GM21367 (cell line): ENCODE results near the gene REC8.

Experiments used
- ATAC-seq: cut with Tn5 transposase; IDR thresholded peaks from one replicate; pipeline ENCODE4 v1.9.1; 2021; ENCODE audit not compliant: unreplicated experiment

The REC8 gene

DNA sequence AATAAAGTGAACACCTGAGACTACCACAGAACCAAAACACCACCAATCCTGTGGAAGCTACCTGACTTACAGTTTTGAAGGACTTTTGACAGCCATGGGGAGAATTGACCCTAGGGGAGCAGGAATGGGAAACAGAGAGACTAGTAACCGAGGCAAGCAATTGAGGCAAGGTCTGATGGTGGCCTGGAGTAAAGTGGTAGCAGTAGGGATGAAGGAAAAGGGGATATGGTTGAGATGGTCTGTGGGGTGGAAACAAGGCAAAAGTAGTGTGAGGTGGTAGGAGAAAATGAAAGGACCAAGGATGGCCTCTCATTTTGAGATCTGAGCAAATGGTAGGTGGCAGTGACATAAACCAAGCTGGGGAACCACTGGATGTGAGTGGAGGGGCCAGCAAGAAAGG lies 15.0 kb upstream of the REC8 start:
- ATAC-seq: no peak

GRCh38 chr14:24157331-24157730 lies 14.5 kb upstream of the REC8 start:
- ATAC-seq: no peak

DNA sequence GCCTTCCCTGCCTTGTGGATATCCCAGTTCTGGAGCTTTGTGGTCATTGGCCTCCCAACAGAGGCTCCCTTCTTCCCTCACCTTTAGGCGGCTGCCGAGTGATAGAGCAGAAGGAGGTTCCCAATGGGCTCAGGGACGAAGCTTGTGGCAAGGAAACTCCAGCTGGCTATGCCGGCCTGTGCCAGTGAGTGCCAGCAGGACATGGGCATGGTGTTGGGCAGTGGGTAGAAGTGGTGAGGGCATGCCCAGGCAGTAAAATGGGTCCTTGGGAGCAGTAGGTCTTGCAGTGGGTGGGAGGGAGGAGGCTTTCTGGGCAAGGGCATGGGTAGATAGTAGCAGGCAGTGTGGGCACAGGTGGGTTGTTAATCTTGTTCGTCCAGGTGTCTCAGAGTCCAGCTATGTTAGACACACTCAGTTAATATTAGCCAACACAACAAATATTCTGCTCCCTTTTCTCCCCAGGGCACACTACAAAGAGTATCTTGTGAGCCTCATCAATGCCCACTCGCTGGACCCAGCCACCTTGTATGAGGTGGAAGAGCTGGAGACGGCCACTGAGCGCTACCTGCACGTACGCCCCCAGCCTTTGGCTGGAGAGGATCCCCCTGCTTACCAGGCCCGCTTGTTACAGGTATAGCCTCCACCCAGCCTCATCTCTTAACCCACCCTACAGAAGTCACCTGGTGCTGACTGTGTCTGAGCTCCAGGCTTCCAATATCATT lies 11.9 kb upstream of the REC8 start:
- ATAC-seq: no peak

DNA sequence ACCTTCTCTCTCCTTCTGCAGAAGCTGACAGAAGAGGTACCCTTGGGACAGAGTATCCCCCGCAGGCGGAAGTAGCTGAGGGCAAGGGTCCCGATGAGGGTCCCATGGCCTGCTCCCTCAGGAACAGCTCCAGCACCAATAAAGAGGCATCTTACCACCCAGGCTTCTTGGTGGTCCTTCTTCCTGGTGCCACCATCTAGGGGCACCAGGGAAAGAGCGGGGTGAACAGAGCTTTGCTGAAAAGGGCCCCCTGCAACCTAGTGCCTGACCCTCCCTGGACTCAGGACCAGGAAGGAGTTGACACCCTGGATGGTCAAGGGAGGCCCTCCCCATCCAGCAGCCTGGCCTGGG lies 11.4 kb upstream of the REC8 start:
- ATAC-seq: peak; percentile 5

DNA sequence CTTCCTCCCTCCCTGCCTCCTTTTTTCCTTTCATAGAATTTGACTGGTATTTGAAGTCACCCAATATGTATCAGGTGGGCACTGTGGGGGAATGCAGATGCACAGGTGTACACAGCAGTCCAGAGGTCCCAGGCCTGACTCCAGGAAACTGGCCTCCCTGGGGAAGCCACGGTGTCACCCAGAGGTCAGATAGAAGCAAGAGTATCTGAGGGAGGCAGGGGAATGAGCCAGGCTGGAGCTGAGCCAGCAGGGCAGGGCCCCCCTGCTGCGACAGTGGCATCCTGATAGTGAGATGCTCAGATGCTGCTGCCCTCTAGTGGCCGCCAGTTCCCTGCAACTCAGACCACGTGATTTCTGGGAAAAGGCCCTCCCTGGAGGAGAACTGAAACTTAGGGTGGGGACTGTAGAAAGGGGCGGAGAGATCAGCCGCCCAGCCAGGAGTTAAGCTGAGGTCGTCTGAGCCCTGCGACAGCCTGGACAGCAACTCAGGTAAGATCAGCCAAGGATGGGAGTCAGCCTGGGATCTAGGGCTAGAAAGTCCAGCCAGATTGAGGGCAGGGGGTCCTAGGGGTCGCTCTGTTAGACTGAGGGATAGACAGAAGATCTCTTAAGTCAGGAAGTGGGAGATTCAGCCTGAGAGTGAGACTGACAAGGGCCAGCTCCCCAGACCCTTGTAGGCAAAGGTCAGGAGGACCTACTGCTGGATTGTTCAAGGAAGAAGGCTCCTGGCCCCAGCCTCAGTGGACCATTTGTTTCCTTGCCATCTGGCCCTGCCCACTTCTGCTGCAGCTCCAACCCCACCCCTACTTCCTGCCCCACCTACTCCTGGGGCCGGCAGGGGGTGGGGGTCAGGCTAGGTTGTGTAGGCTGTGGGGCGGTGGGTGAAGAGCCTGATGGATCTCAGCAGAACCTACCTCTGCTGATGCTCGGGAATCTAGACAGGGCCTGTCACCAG lies 10.8 kb upstream of the REC8 start, which contains the start of gene IRF9:
Gene IRF9 (plus strand): TSS at position 416 of the 955 bp plus-strand sequence. CDS start 880 bp downstream, outside the sequence.
- peak; percentile 65 for ATAC-seq

GRCh38 chr14:24162093-24162492 lies 9.8 kb upstream of the REC8 start:
- ATAC-seq: no peak

GRCh38 chr14:24164518-24164991 lies 7.3 kb upstream of the REC8 start:
- no peak for ATAC-seq

DNA sequence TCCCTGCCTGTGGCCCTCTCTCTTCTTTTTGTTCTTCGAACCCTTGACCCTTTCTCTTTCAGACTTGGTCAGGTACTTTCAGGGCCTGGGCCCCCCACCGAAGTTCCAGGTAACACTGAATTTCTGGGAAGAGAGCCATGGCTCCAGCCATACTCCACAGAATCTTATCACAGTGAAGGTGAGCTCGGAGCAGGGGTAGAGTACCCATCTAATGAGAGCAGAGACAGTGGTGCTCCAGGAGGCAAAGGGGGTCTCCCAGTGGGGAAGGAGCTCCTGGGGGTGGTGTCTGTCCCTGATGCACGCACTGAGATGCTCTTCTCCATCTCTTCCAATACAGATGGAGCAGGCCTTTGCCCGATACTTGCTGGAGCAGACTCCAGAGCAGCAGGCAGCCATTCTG lies 6.1 kb upstream of the REC8 start:
- ATAC-seq: no peak

DNA sequence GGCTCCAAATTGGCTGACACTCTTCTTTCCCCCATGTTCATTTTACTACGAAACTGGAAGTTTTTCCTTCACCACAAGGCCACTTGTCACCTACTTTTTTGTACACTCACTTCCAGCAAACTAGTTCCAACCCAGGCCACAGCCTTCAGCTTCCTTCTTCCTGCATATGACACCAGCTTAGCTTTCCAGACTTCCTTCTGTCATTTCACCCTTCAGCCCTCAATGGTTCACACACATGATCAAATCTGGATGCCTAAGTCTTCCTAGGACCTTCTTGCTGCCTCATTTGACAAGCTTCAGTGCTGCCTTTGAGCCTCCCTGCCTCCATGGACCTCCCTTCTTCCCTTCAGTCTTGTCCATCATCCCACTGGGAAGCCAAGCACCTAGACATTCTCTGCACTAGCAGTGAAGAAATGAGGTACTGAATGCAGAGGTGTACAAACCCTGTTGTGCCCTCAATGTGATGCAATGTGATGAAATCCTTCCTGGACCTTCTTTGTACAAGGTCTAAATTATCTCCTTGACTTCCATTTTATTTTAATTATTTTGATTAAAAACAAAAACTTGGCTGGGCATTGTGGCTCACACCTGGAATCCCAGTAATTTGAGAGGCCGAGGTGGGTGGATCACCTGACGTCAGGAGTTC lies 4.3 kb upstream of the REC8 start:
- no peak for ATAC-seq

- no peak for ATAC-seq
Observed at GRCh38 chr14:24172261-24172860, 481 bp downstream of the REC8 start.

GRCh38 chr14:24172871-24173281 lies 996 bp downstream of the REC8 start:
- ATAC-seq: no peak

DNA sequence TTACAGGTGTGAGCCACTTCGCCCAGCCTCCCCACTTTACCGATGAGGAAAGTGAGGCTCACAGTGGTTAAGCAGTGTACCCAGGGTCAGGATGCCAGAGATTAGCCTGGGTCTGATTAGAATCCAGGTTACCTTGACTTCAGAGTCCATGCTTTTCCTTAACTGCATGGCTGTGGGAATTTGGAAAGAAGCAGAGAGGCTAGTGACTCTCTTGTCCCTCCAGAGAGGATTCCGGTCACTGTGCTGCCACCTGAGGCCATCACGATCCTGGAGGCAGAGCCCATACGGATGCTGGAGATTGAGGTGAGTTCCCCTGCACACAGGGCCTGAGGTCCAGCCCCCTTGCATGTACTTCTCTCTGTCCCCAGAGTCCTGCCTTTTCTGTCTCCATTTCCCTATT lies 4.7 kb downstream of the REC8 start:
- no peak for ATAC-seq

- no peak for ATAC-seq
Observed at GRCh38 chr14:24177041-24177825, 5.4 kb downstream of the REC8 start.

GRCh38 chr14:24177891-24178290 lies 6.0 kb downstream of the REC8 start:
- no peak for ATAC-seq

- no peak for ATAC-seq
Observed at GRCh38 chr14:24178399-24179178, 6.7 kb downstream of the REC8 start.

GRCh38 chr14:24179294-24179960 lies 7.5 kb downstream of the REC8 start:
- ATAC-seq: no peak

GRCh38 chr14:24179961-24180796 lies 8.3 kb downstream of the REC8 start:
- ATAC-seq: no peak
